KOPT-K1 (cell line): ENCODE measurements around the gene SFT2D2.

Experiments
- H3K27ac ChIP-seq: fragments of 200-600 bp; sonication (generic); 2 replicates; pipeline ENCODE4 v1.5.1; 2016; ENCODE audit warnings: antibody characterized with exemption, mild to moderate bottlenecking, low read depth, low read length; ENCODE audit not compliant: poor library complexity, severe bottlenecking
- H3K36me3 ChIP-seq: fragments of 200-600 bp; sonication (generic); 2 replicates; pipeline ENCODE4 v1.5.1; 2017; ENCODE audit warnings: antibody characterized with exemption, mild to moderate bottlenecking, low read length, moderate library complexity; ENCODE audit not compliant: insufficient read depth
- H3K9me3 ChIP-seq: fragments of 200-600 bp; sonication (generic); 2 replicates; pipeline ENCODE4 v1.5.1; 2017; ENCODE audit warnings: antibody characterized with exemption, low read length, mild to moderate bottlenecking; ENCODE audit not compliant: insufficient read depth, poor library complexity, severe bottlenecking

SFT2D2 gene

GRCh38 chr1:168236836-168237611 is 11.2 kb downstream of the SFT2D2 start:
- H3K36me3 ChIP-seq, result peaks cover 100% of the 10 kb centered on the region
- no peaks in the 10 kb centered on the region for H3K9me3 ChIP-seq
- H3K27ac ChIP-seq, result no peak overlapping the region

GRCh38 chr1:168243198-168243597 is 17.4 kb downstream of the SFT2D2 start:
- Histone ChIP-seq H3K27ac (no peak overlapping the region), H3K36me3 (peaks cover 99% of the 10 kb centered on the region), H3K9me3 (no peaks in the 10 kb centered on the region)

GRCh38 chr1:168243636-168244212 is 17.9 kb downstream of the SFT2D2 start:
- H3K36me3 ChIP-seq, result peaks cover 93% of the 10 kb centered on the region
- H3K9me3 ChIP-seq, result no peaks in the 10 kb centered on the region
- H3K27ac ChIP-seq, result peak overlapping the region; percentile 8

GRCh38 chr1:168245042-168245441 is 19.2 kb downstream of the SFT2D2 start:
- no peaks in the 10 kb centered on the region for H3K9me3 ChIP-seq
- peaks cover 92% of the 10 kb centered on the region for H3K36me3 ChIP-seq
- H3K27ac ChIP-seq, result no peak overlapping the region

DNA sequence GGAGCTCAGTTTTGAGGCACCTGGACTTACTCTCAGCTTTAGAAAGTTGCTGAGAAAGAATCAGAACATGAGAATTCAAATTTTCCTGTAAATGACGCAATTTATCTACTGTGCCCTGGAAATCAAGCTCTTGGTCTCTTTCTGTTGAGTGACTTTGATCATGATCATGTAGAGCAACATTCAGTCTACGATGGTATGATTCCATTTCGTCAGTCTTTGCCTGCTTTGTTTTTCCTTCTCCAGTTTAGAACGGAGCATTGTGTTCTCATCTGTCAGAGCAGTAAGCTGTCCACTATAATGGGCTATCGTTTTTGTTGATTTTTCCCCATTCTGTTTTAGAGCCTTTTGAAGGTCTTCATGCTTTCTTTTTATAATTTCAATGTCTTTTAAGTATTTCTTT is 20.7 kb downstream of the SFT2D2 start:
- H3K27ac ChIP-seq, result no peak overlapping the region
- no peaks in the 10 kb centered on the region for H3K9me3 ChIP-seq
- H3K36me3 ChIP-seq, result peaks cover 92% of the 10 kb centered on the region

GRCh38 chr1:168252204-168252733 is 26.5 kb downstream of the SFT2D2 start:
- H3K36me3 ChIP-seq, result peaks cover 86% of the 10 kb centered on the region
- no peak overlapping the region for H3K27ac ChIP-seq
- peaks cover 30% of the 10 kb centered on the region for H3K9me3 ChIP-seq

GRCh38 chr1:168256164-168256563 is 30.4 kb downstream of the SFT2D2 start:
- H3K27ac ChIP-seq, result no peak overlapping the region
- peaks cover 54% of the 10 kb centered on the region for H3K36me3 ChIP-seq

GRCh38 chr1:168257397-168257796 is 31.6 kb downstream of the SFT2D2 start:
- H3K9me3 ChIP-seq, result peaks cover 30% of the 10 kb centered on the region
- peaks cover 42% of the 10 kb centered on the region for H3K36me3 ChIP-seq
- H3K27ac ChIP-seq, result no peak overlapping the region

More at GRCh38 chr1:168256164-168256563, 30.4 kb downstream of the SFT2D2 start:
- H3K9me3 ChIP-seq, result peaks cover 30% of the 10 kb centered on the region

DNA sequence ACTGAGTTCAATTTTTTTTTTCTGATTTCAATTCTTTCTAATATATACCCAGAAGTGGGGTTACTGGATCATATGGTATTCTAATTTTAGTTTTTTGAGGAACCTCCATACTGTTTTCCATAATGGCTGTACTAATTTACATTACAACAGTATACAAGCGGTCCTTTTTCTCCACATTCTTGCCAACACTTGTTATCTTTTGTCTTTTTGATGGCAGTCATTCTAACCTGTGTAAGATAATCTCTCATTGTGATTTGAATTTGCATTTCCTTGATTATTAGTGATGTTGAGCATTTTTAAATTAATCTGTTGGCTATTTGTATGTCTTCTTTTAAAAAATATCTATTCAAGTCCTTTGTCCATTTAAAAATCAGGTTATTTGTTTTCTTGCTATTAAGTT is 33.8 kb downstream of the SFT2D2 start:
- Histone ChIP-seq H3K27ac (no peak overlapping the region), H3K36me3 (peaks cover 34% of the 10 kb centered on the region)

GRCh38 chr1:168260393-168260792 is 34.6 kb downstream of the SFT2D2 start:
- H3K27ac ChIP-seq, result no peak overlapping the region
- H3K36me3 ChIP-seq, result peaks cover 35% of the 10 kb centered on the region
- peaks cover 33% of the 10 kb centered on the region for H3K9me3 ChIP-seq

More for the DNA sequence above, 33.8 kb downstream of the SFT2D2 start:
- peaks cover 33% of the 10 kb centered on the region for H3K9me3 ChIP-seq

DNA sequence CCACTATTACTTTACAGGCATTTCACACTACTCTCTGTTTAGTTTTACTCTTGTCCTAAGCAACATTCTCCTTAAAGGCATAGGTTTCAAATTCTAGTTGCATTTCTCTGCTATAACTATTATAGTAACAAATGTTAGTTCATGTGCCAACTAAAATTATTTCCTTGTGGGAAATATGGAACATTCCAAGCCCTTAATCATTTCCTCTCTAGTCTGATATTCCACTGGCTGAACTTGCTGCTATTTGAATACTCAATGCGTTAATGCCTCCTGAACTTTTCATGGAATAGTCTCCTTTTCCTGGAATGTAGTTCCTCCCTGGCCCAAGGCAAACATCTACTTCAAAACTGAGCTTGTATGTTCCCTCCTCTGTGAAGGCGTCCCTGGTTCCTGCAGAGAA is 35.6 kb downstream of the SFT2D2 start:
- H3K36me3 ChIP-seq, result peaks cover 28% of the 10 kb centered on the region
- H3K27ac ChIP-seq, result no peak overlapping the region
- H3K9me3 ChIP-seq, result peaks cover 31% of the 10 kb centered on the region

GRCh38 chr1:168263130-168263529 is 37.3 kb downstream of the SFT2D2 start:
- Histone ChIP-seq H3K27ac (no peak overlapping the region), H3K36me3 (peaks cover 23% of the 10 kb centered on the region), H3K9me3 (peaks cover 36% of the 10 kb centered on the region)

GRCh38 chr1:168264296-168264695 is 38.5 kb downstream of the SFT2D2 start:
- peaks cover 23% of the 10 kb centered on the region for H3K36me3 ChIP-seq
- H3K9me3 ChIP-seq, result peaks cover 36% of the 10 kb centered on the region
- no peak overlapping the region for H3K27ac ChIP-seq

DNA sequence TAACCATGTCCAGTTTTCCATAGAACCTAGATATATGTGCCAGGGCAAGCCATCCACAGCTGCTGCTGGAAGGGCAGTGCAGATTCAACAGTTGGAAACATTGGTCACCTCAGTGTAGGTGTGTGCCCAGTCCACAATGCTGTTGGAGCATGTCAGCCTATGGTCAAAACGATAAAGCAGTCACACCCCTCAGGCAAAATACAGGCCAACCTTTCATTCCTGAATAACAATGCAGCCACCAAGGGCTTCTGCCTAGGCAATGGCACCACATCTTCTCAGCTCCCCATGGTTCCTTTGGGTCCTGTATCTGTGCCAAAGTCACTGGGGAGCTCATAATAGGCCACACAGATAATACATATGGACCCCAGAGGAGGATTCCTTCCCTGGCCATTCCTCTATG is 39.8 kb downstream of the SFT2D2 start:
- no peak overlapping the region for H3K27ac ChIP-seq
- H3K9me3 ChIP-seq, result peaks cover 36% of the 10 kb centered on the region
- peaks cover 23% of the 10 kb centered on the region for H3K36me3 ChIP-seq

DNA sequence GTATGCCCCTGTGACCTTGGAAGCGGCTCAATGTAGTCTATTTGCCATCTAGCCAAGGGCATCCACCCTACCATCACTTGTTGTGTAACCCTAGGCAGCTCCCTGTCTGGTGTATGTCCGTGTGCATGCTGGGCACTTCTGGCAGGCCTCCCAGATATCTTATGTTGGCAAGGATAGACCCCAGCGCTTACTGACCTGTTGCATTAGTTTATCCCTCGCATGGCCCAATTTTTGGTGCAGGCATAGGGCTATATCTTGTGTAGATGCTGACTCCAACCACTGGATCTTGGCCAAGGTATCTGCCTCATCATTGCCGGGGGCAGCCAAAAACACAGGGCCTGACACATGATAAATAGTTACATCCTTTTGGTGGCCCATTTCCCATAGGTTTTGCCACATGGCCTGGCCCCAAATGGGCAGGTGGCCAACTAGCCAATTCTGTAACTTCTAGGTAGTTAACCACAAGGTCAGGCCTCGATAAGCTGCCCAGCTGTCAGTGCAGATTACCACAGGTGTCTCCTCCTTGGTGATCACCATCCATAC is 40.9 kb downstream of the SFT2D2 start:
- peaks cover 23% of the 10 kb centered on the region for H3K36me3 ChIP-seq
- peaks cover 36% of the 10 kb centered on the region for H3K9me3 ChIP-seq
- no peak overlapping the region for H3K27ac ChIP-seq
